H1 (cell line): ENCODE measurements around the gene AVPR2. TPM values are rescaled to one million over a fixed set of nuclear protein-coding genes. Genes with fewer than 3 reads are reported as not detected.

Experiments used
- CTCF ChIA-PET: fragments of 300-600 bp; sonication (Branson Sonifier 250); formaldehyde crosslinking; loops from one replicate; lab custom pipeline; 2021; ENCODE audit not compliant: partially characterized antibody; lab: Charles Lee
- POLR2A ChIA-PET: fragments of 300-600 bp; sonication (Branson Sonifier 250); formaldehyde crosslinking; loops from one replicate; lab custom pipeline; 2021; ENCODE audit warnings: inconsistent platforms; ENCODE audit not compliant: partially characterized antibody; lab: Charles Lee
- DNase-seq, 2 experiments: peaks; one replicate each; pipeline versions ENCODE4 v3.0.0 to v3.0.0-alpha.2; 2010 to 2022; ENCODE audit warnings: low spot score in 2 of 2, low read depth in 1 of 2, mixed read lengths in 1 of 2
- FAIRE-seq: peaks from 2 replicates; lab custom pipeline; 2011; peaks lifted over from hg19 to GRCh38; lab: Jason Lieb, UNC
- H2AFZ ChIP-seq: 2 replicates; pipeline ENCODE4 v1.8.1; 2012; ENCODE audit warnings: low read length, inconsistent platforms
- H2AK5ac ChIP-seq: 2 replicates; pipeline ENCODE4 v1.6.1; 2013; ENCODE audit warnings: low read depth, low read length
- H2BK120ac ChIP-seq: replicated peaks from 2 replicates; pipeline ENCODE3; 2013; ENCODE audit warnings: low read depth, low read length, inconsistent platforms
- H2BK12ac ChIP-seq: 2 replicates; pipeline ENCODE4 v1.6.1; 2013; ENCODE audit warnings: low read depth, low read length
- H2BK15ac ChIP-seq: 2 replicates; pipeline ENCODE4 v1.6.1; 2013; ENCODE audit warnings: low read length
- H2BK20ac ChIP-seq: 2 replicates; pipeline ENCODE4 v1.6.1; 2013; ENCODE audit warnings: low read length
- H2BK5ac ChIP-seq: 2 replicates; pipeline ENCODE4 v1.6.1; 2013; ENCODE audit warnings: low read depth, low read length
- H3K14ac ChIP-seq: 2 replicates; pipeline ENCODE4 v1.6.1; 2013; ENCODE audit warnings: inconsistent platforms; ENCODE audit not compliant: insufficient read length
- H3K18ac ChIP-seq: 2 replicates; pipeline ENCODE4 v1.6.1; 2013; ENCODE audit warnings: low read length; ENCODE audit errors: extremely low read depth
- H3K23ac ChIP-seq: 2 replicates; pipeline ENCODE4 v1.6.1; 2013; ENCODE audit warnings: inconsistent platforms; ENCODE audit not compliant: insufficient read length
- H3K23me2 ChIP-seq: 2 replicates; pipeline ENCODE4 v1.6.1; 2013; ENCODE audit warnings: low read depth, low read length
- H3K27ac ChIP-seq: 2 replicates; pipeline ENCODE4 v1.6.1; 2011; ENCODE audit warnings: low read depth, low read length, inconsistent platforms
- H3K27me3 ChIP-seq, 4 experiments: replicated peaks in 1 of 4; 1 replicate in 1 of 4; 2 replicates in 3 of 4; pipeline versions ENCODE4 v1.6.1 to v1.8.1; 2011 to 2013; ENCODE audit warnings: low read length in 3 of 4, mild to moderate bottlenecking in 3 of 4, inconsistent platforms in 2 of 4, mixed read lengths in 2 of 4, moderate library complexity in 1 of 4; ENCODE audit not compliant: control insufficient read depth in 3 of 4, insufficient read depth in 3 of 4; ENCODE audit errors: extremely low read depth in 1 of 4
- H3K36me3 ChIP-seq, 4 experiments: 2 replicates each; pipeline versions ENCODE4 v1.6.1 to v1.8.1; 2011 to 2013; ENCODE audit warnings: mild to moderate bottlenecking in 4 of 4, low read length in 3 of 4, moderate library complexity in 2 of 4, control low read depth in 1 of 4, inconsistent platforms in 1 of 4; ENCODE audit not compliant: insufficient read depth in 4 of 4, control insufficient read depth in 2 of 4
- H3K4ac ChIP-seq: replicated peaks from 2 replicates; pipeline ENCODE3; 2013; ENCODE audit warnings: low read length, low read depth, mixed read lengths, inconsistent platforms; ENCODE audit not compliant: insufficient read length
- H3K4me1 ChIP-seq, 4 experiments: replicated peaks in 1 of 4; 1 replicate in 1 of 4; 2 replicates in 3 of 4; pipeline versions ENCODE4 v1.6.1 to v1.8.1; 2011 to 2013; ENCODE audit warnings: low read length in 3 of 4, inconsistent platforms in 2 of 4, mixed read lengths in 1 of 4; ENCODE audit not compliant: insufficient read depth in 4 of 4, control insufficient read depth in 3 of 4
- H3K4me2 ChIP-seq, 2 experiments: 2 replicates each; pipeline versions ENCODE4 v1.6.1 to v1.8.1; 2011 to 2013; ENCODE audit warnings: low read depth in 2 of 2, low read length in 2 of 2, control low read depth in 1 of 2, inconsistent platforms in 1 of 2, mild to moderate bottlenecking in 1 of 2; ENCODE audit not compliant: insufficient read depth in 1 of 2
- H3K4me3 ChIP-seq, 4 experiments: fragments of 200-600, 300-600 bp in 1 of 4; sonication (generic), shearing (Covaris generic), sonication (Bioruptor Twin) in 1 of 4; 2 replicates each; pipeline versions ENCODE4 v1.5.1 to v1.8.1; 2011 to 2016; ENCODE audit warnings: low read length in 4 of 4, low read depth in 3 of 4, control low read depth in 2 of 4, inconsistent platforms in 2 of 4, mild to moderate bottlenecking in 2 of 4, mixed read lengths in 1 of 4, moderate library complexity in 1 of 4; ENCODE audit not compliant: insufficient read depth in 2 of 4; ENCODE audit errors: extremely low read depth in 1 of 4
- H3K56ac ChIP-seq: replicated peaks from 2 replicates; pipeline ENCODE3; 2013; ENCODE audit warnings: low read depth, mild to moderate bottlenecking, mixed read lengths, low read length, inconsistent platforms; ENCODE audit not compliant: insufficient read length
- H3K79me1 ChIP-seq: 2 replicates; pipeline ENCODE4 v1.6.1; 2013; ENCODE audit warnings: low read depth, low read length, control low read depth
- H3K79me2 ChIP-seq, 2 experiments: 2 replicates each; pipeline versions ENCODE4 v1.6.1 to v1.8.1; 2012 to 2013; ENCODE audit warnings: low read length in 2 of 2, mild to moderate bottlenecking in 2 of 2, inconsistent platforms in 1 of 2; ENCODE audit not compliant: insufficient read depth in 2 of 2, control insufficient read depth in 1 of 2
- H3K9ac ChIP-seq, 4 experiments: replicated peaks in 1 of 4; 1 replicate in 1 of 4; 2 replicates in 3 of 4; pipeline versions ENCODE4 v1.6.1 to v1.8.1; 2011 to 2013; ENCODE audit warnings: low read depth in 3 of 4, low read length in 3 of 4, control low read depth in 2 of 4, mild to moderate bottlenecking in 2 of 4, moderate library complexity in 2 of 4, inconsistent platforms in 1 of 4; ENCODE audit errors: extremely low read depth in 1 of 4
- H3K9me3 ChIP-seq, 2 experiments: 2 replicates each; pipeline versions ENCODE4 v1.6.1 to v1.8.1; 2012 to 2013; ENCODE audit warnings: mild to moderate bottlenecking in 2 of 2, moderate library complexity in 2 of 2, control low read depth in 1 of 2, inconsistent platforms in 1 of 2, low read depth in 1 of 2, low read length in 1 of 2, mixed read lengths in 1 of 2; ENCODE audit not compliant: insufficient read depth in 2 of 2
- H4K20me1 ChIP-seq, 2 experiments: replicated peaks in 1 of 2; 2 replicates each; pipeline versions ENCODE3 to v1.8.1; 2011 to 2013; ENCODE audit warnings: inconsistent platforms in 2 of 2, low read length in 2 of 2, mild to moderate bottlenecking in 1 of 2; ENCODE audit not compliant: insufficient read depth in 2 of 2, control insufficient read depth in 1 of 2
- H4K5ac ChIP-seq: 2 replicates; pipeline ENCODE4 v1.6.1; 2013; ENCODE audit warnings: low read length, low read depth, mixed read lengths, inconsistent platforms; ENCODE audit not compliant: insufficient read length
- H4K8ac ChIP-seq: 2 replicates; pipeline ENCODE4 v1.8.0; 2013; ENCODE audit warnings: mild to moderate bottlenecking, moderate library complexity, low read length, inconsistent platforms; ENCODE audit not compliant: insufficient read depth; ENCODE audit errors: extremely low read depth
- H4K91ac ChIP-seq: replicated peaks from 2 replicates; pipeline ENCODE3; 2013; ENCODE audit warnings: low read length, mixed read lengths, inconsistent platforms; ENCODE audit not compliant: insufficient read length
- WGBS, 2 experiments: shearing (Covaris generic) in 1 of 2; methylation state at CpG; one replicate each; pipeline versions ENCODE4 v1.1.6 to v1.1.7; 2013 to 2015; ENCODE audit warnings: low lambda C conversion rate in 2 of 2, mixed read lengths in 2 of 2, inconsistent platforms in 1 of 2, low coverage in 1 of 2, missing lambda C conversion rate in 1 of 2; ENCODE audit not compliant: insufficient replicate concordance in 2 of 2, insufficient coverage in 1 of 2, insufficient read length in 1 of 2; ENCODE audit errors: extremely low coverage in 1 of 2, missing lambda C conversion rate in 1 of 2; 5-methylcytosine and 5-hydroxymethylcytosine counted together
- polyA plus RNA-seq, 7 experiments: library from polyadenylated mRNA; depleted of rRNA in 3 of 7; stranded (reverse) in 5 of 7; unstranded in 2 of 7; fragments of >200 nt in 5 of 7; fragments of 200-250 nt in 2 of 7; gene quantifications; 1 replicate in 5 of 7; 2 replicates in 1 of 7; 4 replicates in 1 of 7; pipeline versions ENCODE4 v1.2.1 to v1.2.3, GENCODE V29; 2011 to 2013; ENCODE audit warnings: missing spikeins in 2 of 7, mixed read lengths in 2 of 7
- total RNA-seq: library from RNA; stranded (reverse); fragmentation: NEBNext Ultra II Directional; extraction: Animal tissue kit (Norgen Biotek cat#: 25700); gene quantifications from 2 replicates; pipeline ENCODE4 v1.2.1, GENCODE V29; 2021

AVPR2 gene
- total and polyA plus RNA-seq, 2 of the 8 experiments (the other 6 are each of a cell fraction or from before 2014, with no cell fraction given) = 0.09 TPM; not detected in 1

GRCh38 chrX:153947009-153947769 is 42.7 kb downstream of the AVPR2 start:
- no peak overlapping the region for H3K4me2 ChIP-seq
- WGBS, 2 experiments = 40% methylated on average over 14 of the region's 19 CpGs; no CpG with 5 or more reads in 1 of the 2 experiments
- no peak overlapping the region for H2BK15ac ChIP-seq
- H3K27me3 ChIP-seq = no peaks in the 10 kb centered on the region
- H4K5ac ChIP-seq = no peak overlapping the region
- no peaks in the 10 kb centered on the region for H3K9me3 ChIP-seq
- no peaks in the 10 kb centered on the region for H3K79me2 ChIP-seq
- H3K4me3 ChIP-seq = no peak overlapping the region
- H3K56ac ChIP-seq = no peak overlapping the region
- no peak overlapping the region for H2BK12ac ChIP-seq
- no peaks in the 10 kb centered on the region for H3K23me2 ChIP-seq
- H3K79me1 ChIP-seq = no peaks in the 10 kb centered on the region
- no peak overlapping the region for H4K91ac ChIP-seq
- no peak overlapping the region for H3K9ac ChIP-seq
- peak; percentile 71 for FAIRE-seq
- H3K36me3 ChIP-seq = peaks cover 14 to 27% (median 23%) of the 10 kb centered on the region in 4 experiments; a peak in 7 of 8 replicates
- H3K23ac ChIP-seq = no peak overlapping the region
- H3K14ac ChIP-seq = no peak overlapping the region
- no peak overlapping the region for H2AFZ ChIP-seq
- peaks cover 0 to 14% (median 3%) of the 10 kb centered on the region in 4 experiments; a peak in 5 of 7 replicates for H3K4me1 ChIP-seq
- H4K20me1 ChIP-seq = peaks cover 0 to 1% of the 10 kb centered on the region in 2 experiments
- H2BK5ac ChIP-seq = 0 out of 2 replicates have a peak overlapping the region, but pooled peaks have one; percentile 83
- no peak overlapping the region for H3K4ac ChIP-seq
- CTCF ChIA-PET = interaction anchor here (0.6 to 11.1 kb wide), 22 partner anchors 11 to 491 kb away, joined by 3 to 272 read pairs (median 4); partner anchors contain the start of genes ARHGAP4, HCFC1, NAA10 and PLXNB3
- H2BK20ac ChIP-seq = no peak overlapping the region
- H2AK5ac ChIP-seq = no peak overlapping the region
- no peak overlapping the region for H2BK120ac ChIP-seq
- peak overlapping the region; percentile 45; the same call in 1 of the 2 replicates for H3K27ac ChIP-seq
- peak in 1 of 2 experiments; percentile 77 for DNase-seq
- POLR2A ChIA-PET = interaction anchor here (0.9 to 18.9 kb wide), 6 partner anchors 21 to 153 kb away, joined by 3 to 231 read pairs (median 8); partner anchors contain the start of genes ARHGAP4, HCFC1, IDH3G and SSR4
- no peak overlapping the region for H3K18ac ChIP-seq
- no peak overlapping the region for H4K8ac ChIP-seq
